Neural progenitor cell (in vitro differentiated cells): Measurements from ENCODE around the gene FAM234B. TPM values are rescaled to one million over a fixed set of nuclear protein-coding genes. Genes with fewer than 3 reads are reported as not detected.

Source experiments
- DNase-seq: peaks from one replicate; pipeline ENCODE4 v3.0.0-alpha.2; 2016; ENCODE audit warnings: low spot score
- H2AFZ ChIP-seq: fragments of 200-600 bp; sonication (generic); replicated peaks from 2 replicates; pipeline ENCODE4 v1.6.1; 2016; ENCODE audit warnings: antibody characterized with exemption
- H3F3A ChIP-seq: fragments of 200-600 bp; sonication (generic); 2 replicates; pipeline ENCODE4 v1.6.1; 2016; ENCODE audit warnings: antibody characterized with exemption, low read depth
- H3K27ac ChIP-seq: fragments of 200-600 bp; sonication (generic); 2 replicates; pipeline ENCODE4 v1.5.1; 2016; ENCODE audit warnings: mild to moderate bottlenecking
- H3K27me3 ChIP-seq: fragments of 200-600 bp; sonication (generic); 2 replicates; pipeline ENCODE4 v1.6.1; 2016; ENCODE audit warnings: mild to moderate bottlenecking, moderate library complexity
- H3K36me3 ChIP-seq: fragments of 200-600 bp; sonication (generic); 2 replicates; pipeline ENCODE4 v1.5.1; 2016
- H3K4me1 ChIP-seq: fragments of 200-600 bp; sonication (generic); 2 replicates; pipeline ENCODE4 v1.6.1; 2016; ENCODE audit warnings: mixed run types
- H3K4me2 ChIP-seq: fragments of 200-600 bp; sonication (generic); 2 replicates; pipeline ENCODE4 v1.6.1; 2016
- H3K4me3 ChIP-seq: fragments of 200-600 bp; sonication (generic); 2 replicates; pipeline ENCODE4 v1.5.1; 2016
- H3K79me2 ChIP-seq: fragments of 200-600 bp; sonication (generic); 2 replicates; pipeline ENCODE4 v1.6.1; 2016; ENCODE audit warnings: low read depth
- H3K9ac ChIP-seq: fragments of 200-600 bp; sonication (generic); 2 replicates; pipeline ENCODE4 v1.6.1; 2016
- H3K9me3 ChIP-seq: fragments of 200-600 bp; sonication (generic); 2 replicates; pipeline ENCODE4 v1.5.1; 2016; ENCODE audit warnings: low read depth
- H4K20me1 ChIP-seq: fragments of 200-600 bp; sonication (generic); 2 replicates; pipeline ENCODE4 v1.6.1; 2016; ENCODE audit warnings: low read depth
- H3K27ac Mint-ChIP-seq: 3 replicates; pipeline ENCODE4 v1.8.0; 2021; ENCODE audit warnings: mixed read lengths
- H3K27me3 Mint-ChIP-seq: 2 replicates; pipeline ENCODE4 v1.8.0; 2022; ENCODE audit warnings: low read depth, mild to moderate bottlenecking, inconsistent platforms, moderate library complexity, mixed read lengths; ENCODE audit not compliant: insufficient read depth
- H3K36me3 Mint-ChIP-seq: 3 replicates; pipeline ENCODE4 v1.8.0; 2021; ENCODE audit warnings: mixed read lengths
- H3K4me1 Mint-ChIP-seq: 3 replicates; pipeline ENCODE4 v1.8.0; 2021; ENCODE audit warnings: mixed read lengths
- H3K4me3 Mint-ChIP-seq: 3 replicates; pipeline ENCODE4 v1.8.0; 2021; ENCODE audit warnings: mild to moderate bottlenecking, moderate library complexity, mixed read lengths
- H3K9me3 Mint-ChIP-seq: 3 replicates; pipeline ENCODE4 v1.8.0; 2020; ENCODE audit warnings: mixed read lengths
- EZH2 ChIP-seq: fragments of 200-600 bp; sonication (generic); IDR thresholded peaks from 2 replicates; pipeline ENCODE4 v1.6.1; 2017; ENCODE audit warnings: antibody characterized with exemption, mild to moderate bottlenecking, moderate library complexity
- EZH2phosphoT487 ChIP-seq: fragments of 200-600 bp; sonication (generic); IDR thresholded peaks from 2 replicates; pipeline ENCODE4 v1.6.1; 2017; ENCODE audit warnings: antibody characterized with exemption
- total RNA-seq: library from RNA; depleted of rRNA; stranded (reverse); fragments of >200 nt; gene quantifications from 2 replicates; pipeline ENCODE4 v1.2.3, GENCODE V29; 2015; ENCODE audit warnings: low replicate concordance
- TF ChIP-seq, protein P1 (sequence below): fragments of 200-600 bp; sonication (generic); IDR thresholded peaks from 2 replicates; pipeline ENCODE4 v1.5.1; 2017; ENCODE audit warnings: antibody characterized with exemption, mild to moderate bottlenecking

Gene FAM234B
- total RNA-seq, 1 donor from 2014 or later = 20.8 TPM

DNA sequence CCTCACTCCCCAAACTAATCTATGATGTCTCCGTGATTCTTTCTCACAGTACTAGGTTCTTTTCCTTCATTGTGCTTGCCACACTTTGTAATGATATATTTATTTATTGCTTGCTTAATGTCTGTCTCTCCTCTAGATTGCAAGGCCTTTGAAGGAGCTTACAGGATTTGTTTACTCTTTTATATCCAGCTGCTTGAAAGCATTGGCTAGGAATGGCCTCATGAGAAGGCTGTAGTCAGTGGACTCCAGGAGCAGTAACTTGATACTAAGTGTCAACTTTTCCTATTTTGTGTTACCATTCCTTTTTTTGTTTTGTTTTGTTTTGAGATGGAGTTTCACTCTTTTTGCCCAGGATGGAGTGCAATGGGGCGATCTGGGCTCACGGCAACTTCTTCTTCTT, 7.3 kb upstream of the FAM234B start:
- H3K36me3 Mint-ChIP-seq = no peaks in the 10 kb centered on the region
- TF ChIP-seq EZH2phosphoT487 = no peak
- TF ChIP-seq, protein P1, sequence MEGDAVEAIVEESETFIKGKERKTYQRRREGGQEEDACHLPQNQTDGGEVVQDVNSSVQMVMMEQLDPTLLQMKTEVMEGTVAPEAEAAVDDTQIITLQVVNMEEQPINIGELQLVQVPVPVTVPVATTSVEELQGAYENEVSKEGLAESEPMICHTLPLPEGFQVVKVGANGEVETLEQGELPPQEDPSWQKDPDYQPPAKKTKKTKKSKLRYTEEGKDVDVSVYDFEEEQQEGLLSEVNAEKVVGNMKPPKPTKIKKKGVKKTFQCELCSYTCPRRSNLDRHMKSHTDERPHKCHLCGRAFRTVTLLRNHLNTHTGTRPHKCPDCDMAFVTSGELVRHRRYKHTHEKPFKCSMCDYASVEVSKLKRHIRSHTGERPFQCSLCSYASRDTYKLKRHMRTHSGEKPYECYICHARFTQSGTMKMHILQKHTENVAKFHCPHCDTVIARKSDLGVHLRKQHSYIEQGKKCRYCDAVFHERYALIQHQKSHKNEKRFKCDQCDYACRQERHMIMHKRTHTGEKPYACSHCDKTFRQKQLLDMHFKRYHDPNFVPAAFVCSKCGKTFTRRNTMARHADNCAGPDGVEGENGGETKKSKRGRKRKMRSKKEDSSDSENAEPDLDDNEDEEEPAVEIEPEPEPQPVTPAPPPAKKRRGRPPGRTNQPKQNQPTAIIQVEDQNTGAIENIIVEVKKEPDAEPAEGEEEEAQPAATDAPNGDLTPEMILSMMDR = no peak
- no peak for TF ChIP-seq EZH2
- H4K20me1 ChIP-seq = no peaks in the 10 kb centered on the region
- H3K4me3 ChIP-seq = no peak overlapping the region
- H3K4me2 ChIP-seq = no peak overlapping the region
- no peak for DNase-seq
- H3K27ac ChIP-seq = no peak overlapping the region
- H3K9me3 Mint-ChIP-seq = no peaks in the 10 kb centered on the region
- H3K79me2 ChIP-seq = no peaks in the 10 kb centered on the region
- no peak overlapping the region for H3K9ac ChIP-seq
- no peak overlapping the region for H2AFZ ChIP-seq
- H3K27me3 ChIP-seq = no peaks in the 10 kb centered on the region
- H3K27me3 Mint-ChIP-seq = peaks cover 4% of the 10 kb centered on the region
- H3F3A ChIP-seq = peaks cover 6% of the 10 kb centered on the region
- H3K4me1 ChIP-seq = no peaks in the 10 kb centered on the region
- no peak overlapping the region for H3K4me3 Mint-ChIP-seq
- no peaks in the 10 kb centered on the region for H3K9me3 ChIP-seq
- no peak overlapping the region for H3K27ac Mint-ChIP-seq
- no peaks in the 10 kb centered on the region for H3K36me3 ChIP-seq
- H3K4me1 Mint-ChIP-seq = peaks cover 3% of the 10 kb centered on the region

DNA sequence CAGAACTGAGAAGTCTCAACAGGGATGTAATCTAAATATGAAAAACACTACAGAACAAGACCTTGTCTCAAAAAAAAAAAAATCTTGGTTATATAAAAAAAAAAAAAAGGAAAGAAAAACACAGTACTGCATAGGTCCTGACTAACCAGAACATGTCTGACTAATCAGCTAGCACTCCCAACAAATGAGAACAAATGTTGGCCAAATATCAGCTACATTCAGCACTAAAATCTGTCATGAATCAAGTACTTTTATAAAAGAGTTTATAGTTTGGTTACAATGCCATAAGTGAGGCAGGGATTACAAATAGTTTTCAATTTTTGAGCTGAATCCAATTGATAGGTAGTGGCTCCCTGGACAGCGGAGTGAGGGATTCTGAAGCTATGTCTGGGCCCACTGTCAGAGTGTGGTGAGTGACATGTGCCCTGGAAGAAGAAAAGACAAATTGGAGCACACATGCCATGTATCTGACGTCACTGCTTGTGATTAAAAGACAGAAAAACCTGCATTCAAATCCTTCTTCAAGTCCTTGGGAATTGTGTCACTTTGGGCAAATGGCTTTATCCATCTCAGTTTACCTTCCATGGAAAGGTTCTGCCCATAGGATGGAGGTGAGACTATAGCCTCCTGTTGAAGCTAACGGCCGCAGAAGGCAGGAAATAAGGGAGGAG, 5.6 kb upstream of the FAM234B start:
- Mint-ChIP-seq H3K4me1 (peaks cover 3% of the 10 kb centered on the region), H3K9me3 (no peaks in the 10 kb centered on the region), H3K36me3 (no peaks in the 10 kb centered on the region), H3K27ac (no peak overlapping the region), H3K4me3 (no peak overlapping the region), H3K27me3 (peaks cover 4% of the 10 kb centered on the region)
- H3K27ac ChIP-seq = no peak overlapping the region
- H3K9ac ChIP-seq = no peak overlapping the region
- H3K4me2 ChIP-seq = no peak overlapping the region
- no peaks in the 10 kb centered on the region for H3K79me2 ChIP-seq
- no peaks in the 10 kb centered on the region for H4K20me1 ChIP-seq
- peaks cover 6% of the 10 kb centered on the region for H3K27me3 ChIP-seq
- no peaks in the 10 kb centered on the region for H3K36me3 ChIP-seq
- H2AFZ ChIP-seq = no peak overlapping the region
- H3K4me1 ChIP-seq = no peaks in the 10 kb centered on the region
- TF ChIP-seq EZH2 = no peak
- TF ChIP-seq, protein P1 = no peak
- H3F3A ChIP-seq = peaks cover 2% of the 10 kb centered on the region
- H3K4me3 ChIP-seq = no peak overlapping the region
- DNase-seq = no peak
- no peaks in the 10 kb centered on the region for H3K9me3 ChIP-seq

DNA sequence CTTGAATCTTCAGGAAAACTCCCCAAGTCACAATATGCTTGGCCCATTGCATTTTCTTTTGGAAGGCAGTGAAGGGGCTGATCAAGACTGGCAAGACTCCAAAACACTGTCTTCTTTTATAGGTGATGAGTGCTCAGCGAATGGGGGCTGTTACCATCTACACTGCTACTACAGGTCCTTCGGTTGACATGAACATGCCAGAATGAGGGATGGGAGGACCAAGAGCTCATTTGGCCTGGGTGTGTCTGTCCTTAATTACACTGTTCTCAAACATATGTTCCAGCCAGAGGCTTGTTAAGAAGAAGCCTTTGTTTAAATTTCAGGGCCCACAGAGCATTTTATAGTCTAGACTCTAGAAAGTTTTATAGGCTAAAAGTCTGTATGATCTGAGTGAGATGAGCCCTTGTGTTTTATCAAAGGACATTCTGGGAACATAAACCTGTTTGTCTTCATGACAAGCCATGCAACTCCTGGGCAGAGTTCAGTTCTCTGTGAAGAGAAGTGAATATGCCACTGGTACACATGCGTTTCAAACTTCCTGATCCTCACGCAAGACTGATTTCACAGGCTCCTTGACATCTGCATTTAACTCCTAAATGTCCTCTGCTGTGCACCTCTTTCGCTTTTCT, 4.7 kb upstream of the FAM234B start:
- Histone ChIP-seq H3K27me3 (peaks cover 9% of the 10 kb centered on the region), H3K4me2 (no peak overlapping the region), H3K79me2 (no peaks in the 10 kb centered on the region), H2AFZ (no peak overlapping the region), H3F3A (peaks cover 2% of the 10 kb centered on the region), H3K9me3 (no peaks in the 10 kb centered on the region), H3K4me1 (no peaks in the 10 kb centered on the region), H3K9ac (no peak overlapping the region), H4K20me1 (no peaks in the 10 kb centered on the region), H3K36me3 (no peaks in the 10 kb centered on the region), H3K4me3 (no peak overlapping the region), H3K27ac (no peak overlapping the region)
- H3K27ac Mint-ChIP-seq = no peak overlapping the region
- H3K27me3 Mint-ChIP-seq = peaks cover under 1% of the 10 kb centered on the region
- TF ChIP-seq, protein P1 = no peak
- TF ChIP-seq EZH2phosphoT487 (no peak), EZH2 (no peak)
- H3K9me3 Mint-ChIP-seq = no peaks in the 10 kb centered on the region
- no peak overlapping the region for H3K4me3 Mint-ChIP-seq
- no peak for DNase-seq
- no peaks in the 10 kb centered on the region for H3K36me3 Mint-ChIP-seq
- H3K4me1 Mint-ChIP-seq = peaks cover 3% of the 10 kb centered on the region
